Panc1 (cell line): ENCODE results near the gene DMRT3. TPM values are rescaled to one million over a fixed set of nuclear protein-coding genes. Genes with fewer than 3 reads are reported as not detected.

Experiments
- ATAC-seq: fragments of 200-7000 bp; cut with Tn5 transposase; 2 replicates; pipeline ENCODE4 v1.9.1; 2020; ENCODE audit warnings: mild to moderate bottlenecking, moderate library complexity
- BruUV-seq: library from RNA; stranded (reverse); fragments of 400-500 nt; replicated peaks from 2 replicates; lab custom pipeline; 2021; lab: Mats Ljungman, UMichigan
- CTCF ChIA-PET: fragments of 300-600 bp; sonication (Branson Sonifier 250); formaldehyde crosslinking; loops from one replicate; lab custom pipeline; 2022; ENCODE audit warnings: antibody characterized with exemption; lab: Charles Lee
- POLR2A ChIA-PET: fragments of 300-600 bp; sonication (Branson Sonifier 250); formaldehyde crosslinking; loops from one replicate; lab custom pipeline; 2022; ENCODE audit warnings: antibody characterized with exemption; lab: Charles Lee
- DNase-seq: peaks from one replicate; pipeline ENCODE4 v3.0.0-alpha.2; 2010; ENCODE audit warnings: low read depth, low spot score
- H3K27ac ChIP-seq: 2 replicates; pipeline ENCODE4 v1.5.1; 2011; ENCODE audit warnings: mild to moderate bottlenecking, low read length, inconsistent platforms
- H3K27me3 ChIP-seq: fragments of 200-500 bp; sonication (Bioruptor generic); 2 replicates; pipeline ENCODE4 v1.6.0; 2014; ENCODE audit warnings: low read length, inconsistent platforms; ENCODE audit not compliant: control insufficient read depth, insufficient read depth
- H3K36me3 ChIP-seq: fragments of 200-500 bp; sonication (Bioruptor generic); 2 replicates; pipeline ENCODE4 v1.5.1; 2014; ENCODE audit warnings: inconsistent platforms, mild to moderate bottlenecking, low read length, moderate library complexity; ENCODE audit not compliant: control insufficient read depth, insufficient read depth
- H3K4me1 ChIP-seq: 2 replicates; pipeline ENCODE4 v1.5.1; 2011; ENCODE audit warnings: inconsistent platforms, mild to moderate bottlenecking, low read length, moderate library complexity; ENCODE audit not compliant: control insufficient read depth, insufficient read depth
- H3K4me3 ChIP-seq, 2 experiments: 2 replicates each; pipeline ENCODE4 v1.5.1; 2011 to 2012; ENCODE audit warnings: low read depth in 2 of 2, low read length in 2 of 2, mild to moderate bottlenecking in 2 of 2, inconsistent platforms in 1 of 2, moderate library complexity in 1 of 2
- H3K9me3 ChIP-seq: fragments of 200-500 bp; sonication (Bioruptor generic); 2 replicates; pipeline ENCODE4 v1.5.1; 2014; ENCODE audit warnings: low read depth, mild to moderate bottlenecking, inconsistent platforms, low read length, moderate library complexity; ENCODE audit not compliant: control insufficient read depth, insufficient read depth
- POLR2AphosphoS5 ChIP-seq: IDR thresholded peaks from 2 replicates; pipeline ENCODE4 v1.6.1; 2012; ENCODE audit warnings: mild to moderate bottlenecking, low read depth, low read length, moderate library complexity
- SIN3A ChIP-seq: IDR thresholded peaks from 2 replicates; pipeline ENCODE4 v1.6.1; 2012; ENCODE audit warnings: low read depth, mild to moderate bottlenecking, low read length, moderate library complexity, borderline replicate concordance; ENCODE audit not compliant: insufficient read depth
- TCF7L2 ChIP-seq: IDR thresholded peaks from 2 replicates; pipeline ENCODE4 v1.6.1; 2011; ENCODE audit warnings: mild to moderate bottlenecking, low read depth, low read length, inconsistent platforms
- in situ Hi-C: cut with HindIII; loops from 2 replicates; pipeline ENCODE4 v1.10.0; 2016; ENCODE audit warnings: low sequenced_read_pairs, low pct_unique_long_range_greater_than_20kb
- intact Hi-C: fragments of 100-400 bp; cut with micrococcal nuclease; formaldehyde crosslinking; loops from one replicate; pipeline ENCODE4 v1.10.0; 2022; ENCODE audit not compliant: unreplicated experiment
- total RNA-seq: library from RNA; stranded (reverse); gene quantifications from one replicate; pipeline ENCODE4 v1.2.1, GENCODE V29; 2021; ENCODE audit not compliant: unreplicated experiment
- TF ChIP-seq, protein P1 (sequence below): fragments of 450-650 bp; IDR thresholded peaks from 2 replicates; pipeline ENCODE4 v1.5.1; 2017; ENCODE audit warnings: mild to moderate bottlenecking
- TF ChIP-seq, protein P2 (sequence below), 2 experiments: IDR thresholded peaks; 2 replicates each; pipeline ENCODE4 v1.6.1; 2011 to 2012; ENCODE audit warnings: low read depth in 2 of 2, control low read depth in 1 of 2, low read length in 1 of 2, mild to moderate bottlenecking in 1 of 2, moderate library complexity in 1 of 2; ENCODE audit not compliant: insufficient read depth in 1 of 2

Gene DMRT3
- total RNA-seq, 1 experiment from 2014 or later = not detected

DNA sequence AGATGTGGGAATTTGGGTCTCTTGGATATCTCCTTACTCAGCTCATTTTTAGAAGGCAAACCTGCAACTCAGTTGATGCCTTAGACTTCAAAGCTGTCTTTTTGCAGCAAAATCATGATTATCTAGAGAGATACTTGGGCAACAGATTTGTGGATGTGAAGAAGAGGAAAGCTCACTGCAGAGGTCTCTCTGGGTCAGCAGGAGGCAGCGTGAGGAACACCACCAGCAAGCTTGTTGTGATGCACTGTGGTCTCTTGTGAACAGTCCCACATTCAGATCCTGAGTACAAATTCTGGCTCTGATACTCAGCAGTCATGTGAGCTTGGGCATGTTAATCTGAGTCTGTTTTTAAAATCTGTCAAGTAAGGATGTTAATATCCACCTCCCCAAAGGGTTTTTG lies 26.3 kb upstream of the DMRT3 start:
- intact Hi-C loops = no loop called here
- Histone ChIP-seq H3K4me3 (no peak overlapping the region), H3K27me3 (no peaks in the 10 kb centered on the region), H3K9me3 (no peaks in the 10 kb centered on the region), H3K36me3 (no peaks in the 10 kb centered on the region), H3K4me1 (no peaks in the 10 kb centered on the region), H3K27ac (no peak overlapping the region)
- ChIA-PET POLR2A (no interaction called here), CTCF (no interaction called here)
- TF ChIP-seq TCF7L2 (no peak), POLR2AphosphoS5 (no peak), SIN3A (no peak)
- TF ChIP-seq, protein P1, sequence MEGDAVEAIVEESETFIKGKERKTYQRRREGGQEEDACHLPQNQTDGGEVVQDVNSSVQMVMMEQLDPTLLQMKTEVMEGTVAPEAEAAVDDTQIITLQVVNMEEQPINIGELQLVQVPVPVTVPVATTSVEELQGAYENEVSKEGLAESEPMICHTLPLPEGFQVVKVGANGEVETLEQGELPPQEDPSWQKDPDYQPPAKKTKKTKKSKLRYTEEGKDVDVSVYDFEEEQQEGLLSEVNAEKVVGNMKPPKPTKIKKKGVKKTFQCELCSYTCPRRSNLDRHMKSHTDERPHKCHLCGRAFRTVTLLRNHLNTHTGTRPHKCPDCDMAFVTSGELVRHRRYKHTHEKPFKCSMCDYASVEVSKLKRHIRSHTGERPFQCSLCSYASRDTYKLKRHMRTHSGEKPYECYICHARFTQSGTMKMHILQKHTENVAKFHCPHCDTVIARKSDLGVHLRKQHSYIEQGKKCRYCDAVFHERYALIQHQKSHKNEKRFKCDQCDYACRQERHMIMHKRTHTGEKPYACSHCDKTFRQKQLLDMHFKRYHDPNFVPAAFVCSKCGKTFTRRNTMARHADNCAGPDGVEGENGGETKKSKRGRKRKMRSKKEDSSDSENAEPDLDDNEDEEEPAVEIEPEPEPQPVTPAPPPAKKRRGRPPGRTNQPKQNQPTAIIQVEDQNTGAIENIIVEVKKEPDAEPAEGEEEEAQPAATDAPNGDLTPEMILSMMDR = no peak
- TF ChIP-seq, protein P2, sequence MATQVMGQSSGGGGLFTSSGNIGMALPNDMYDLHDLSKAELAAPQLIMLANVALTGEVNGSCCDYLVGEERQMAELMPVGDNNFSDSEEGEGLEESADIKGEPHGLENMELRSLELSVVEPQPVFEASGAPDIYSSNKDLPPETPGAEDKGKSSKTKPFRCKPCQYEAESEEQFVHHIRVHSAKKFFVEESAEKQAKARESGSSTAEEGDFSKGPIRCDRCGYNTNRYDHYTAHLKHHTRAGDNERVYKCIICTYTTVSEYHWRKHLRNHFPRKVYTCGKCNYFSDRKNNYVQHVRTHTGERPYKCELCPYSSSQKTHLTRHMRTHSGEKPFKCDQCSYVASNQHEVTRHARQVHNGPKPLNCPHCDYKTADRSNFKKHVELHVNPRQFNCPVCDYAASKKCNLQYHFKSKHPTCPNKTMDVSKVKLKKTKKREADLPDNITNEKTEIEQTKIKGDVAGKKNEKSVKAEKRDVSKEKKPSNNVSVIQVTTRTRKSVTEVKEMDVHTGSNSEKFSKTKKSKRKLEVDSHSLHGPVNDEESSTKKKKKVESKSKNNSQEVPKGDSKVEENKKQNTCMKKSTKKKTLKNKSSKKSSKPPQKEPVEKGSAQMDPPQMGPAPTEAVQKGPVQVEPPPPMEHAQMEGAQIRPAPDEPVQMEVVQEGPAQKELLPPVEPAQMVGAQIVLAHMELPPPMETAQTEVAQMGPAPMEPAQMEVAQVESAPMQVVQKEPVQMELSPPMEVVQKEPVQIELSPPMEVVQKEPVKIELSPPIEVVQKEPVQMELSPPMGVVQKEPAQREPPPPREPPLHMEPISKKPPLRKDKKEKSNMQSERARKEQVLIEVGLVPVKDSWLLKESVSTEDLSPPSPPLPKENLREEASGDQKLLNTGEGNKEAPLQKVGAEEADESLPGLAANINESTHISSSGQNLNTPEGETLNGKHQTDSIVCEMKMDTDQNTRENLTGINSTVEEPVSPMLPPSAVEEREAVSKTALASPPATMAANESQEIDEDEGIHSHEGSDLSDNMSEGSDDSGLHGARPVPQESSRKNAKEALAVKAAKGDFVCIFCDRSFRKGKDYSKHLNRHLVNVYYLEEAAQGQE (IDR thresholded peaks at IDR 0.05; ENCODE audit: insufficient read depth in 1 of 2, low read depth in 2 of 2, low read length in 1 of 2) = no peak
- BruUV-seq = no TSS peak
- DNase-seq (no peak), ATAC-seq (no peak)
- in situ Hi-C loops = no loop called here

DNA sequence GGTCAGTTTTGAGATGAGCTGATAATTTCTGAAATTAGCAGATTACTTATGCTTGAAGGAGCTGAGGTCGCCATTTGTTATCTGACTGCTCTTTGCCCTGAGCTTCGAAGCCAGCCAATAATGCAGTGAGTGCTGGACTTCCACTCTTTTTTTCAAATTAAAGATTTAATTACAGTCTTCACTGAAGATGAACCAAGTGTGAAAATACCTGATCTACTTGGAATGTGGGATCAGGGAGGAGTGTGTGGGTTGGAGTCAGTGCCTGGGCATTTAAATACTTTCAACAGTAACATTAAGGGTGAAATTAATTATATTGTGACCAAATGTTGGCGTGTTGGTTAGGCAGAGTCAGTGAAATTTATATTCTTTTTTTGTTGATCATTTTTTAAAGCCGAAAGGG lies 23.9 kb upstream of the DMRT3 start:
- Histone ChIP-seq H3K27ac (no peak overlapping the region), H3K4me1 (no peaks in the 10 kb centered on the region), H3K27me3 (no peaks in the 10 kb centered on the region), H3K36me3 (no peaks in the 10 kb centered on the region), H3K4me3 (no peak overlapping the region), H3K9me3 (no peaks in the 10 kb centered on the region)
- ChIA-PET CTCF (no interaction called here), POLR2A (no interaction called here)
- intact Hi-C loops (no loop called here), in situ Hi-C loops (no loop called here)
- no TSS peak for BruUV-seq
- TF ChIP-seq, protein P2 (IDR thresholded peaks at IDR 0.05; ENCODE audit: insufficient read depth in 1 of 2, low read depth in 2 of 2, low read length in 1 of 2) = no peak
- DNase-seq = no peak
- no peak for ATAC-seq
